Natural killer cell (primary cell): Measurements from ENCODE around the gene LRIG1. TPM values are rescaled to one million over a fixed set of nuclear protein-coding genes. Genes with fewer than 3 reads are reported as not detected.
A peak's percentile ranks its signal among the peaks of the same experiment; 100 is the strongest.

Source experiments
- ATAC-seq, 3 donors: fragments of 150-1000 bp in 2 of 3; fragments of 200-7000 bp in 1 of 3; cut with Tn5 transposase; 1 replicate in 1 of 3; 2 replicates in 2 of 3; pipeline ENCODE4 v1.10.0; 2021; ENCODE audit warnings: mild to moderate bottlenecking in 2 of 3, moderate library complexity in 2 of 3
- DNase-seq, 2 donors: peaks; one replicate each; pipeline versions ENCODE4 v3.0.0 to v3.0.0-alpha.2; 2013 to 2021; ENCODE audit warnings: mixed read lengths in 1 of 2
- H3K27ac ChIP-seq: one replicate; pipeline ENCODE4 v1.5.1; 2013; ENCODE audit warnings: mild to moderate bottlenecking, low read length
- H3K27me3 ChIP-seq: one replicate; pipeline ENCODE4 v1.6.1; 2013; ENCODE audit warnings: low read length; ENCODE audit not compliant: control insufficient read depth, insufficient read depth
- H3K36me3 ChIP-seq: one replicate; pipeline ENCODE4 v1.6.1; 2013; ENCODE audit warnings: low read length; ENCODE audit not compliant: control insufficient read depth, insufficient read depth
- H3K4me1 ChIP-seq: one replicate; pipeline ENCODE4 v1.6.1; 2013; ENCODE audit warnings: low read length; ENCODE audit not compliant: control insufficient read depth, insufficient read depth
- H3K4me3 ChIP-seq: one replicate; pipeline ENCODE4 v1.5.1; 2013; ENCODE audit warnings: low read length
- H3K9me3 ChIP-seq: one replicate; pipeline ENCODE4 v1.6.1; 2013; ENCODE audit warnings: low read length; ENCODE audit not compliant: control insufficient read depth, insufficient read depth
- H3K27ac Mint-ChIP-seq, 2 donors: one replicate each; pipeline ENCODE4 v1.8.0; 2022; ENCODE audit warnings: mild to moderate bottlenecking in 2 of 2, mixed read lengths in 2 of 2, moderate library complexity in 1 of 2
- H3K27me3 Mint-ChIP-seq, 2 donors: one replicate each; pipeline ENCODE4 v1.8.0; 2022; ENCODE audit warnings: low read depth in 2 of 2, mixed read lengths in 2 of 2
- H3K36me3 Mint-ChIP-seq: one replicate; pipeline ENCODE4 v1.8.0; 2022; ENCODE audit warnings: mixed read lengths
- H3K4me1 Mint-ChIP-seq, 2 donors: one replicate each; pipeline ENCODE4 v1.8.0; 2022; ENCODE audit warnings: mixed read lengths in 2 of 2
- H3K4me3 Mint-ChIP-seq: one replicate; pipeline ENCODE4 v1.8.0; 2022; ENCODE audit warnings: mild to moderate bottlenecking, moderate library complexity, mixed read lengths
- H3K9me3 Mint-ChIP-seq, 2 donors: one replicate each; pipeline ENCODE4 v1.8.0; 2022; ENCODE audit warnings: mixed read lengths in 2 of 2
- WGBS: methylation state at CpG from one replicate; pipeline ENCODE4 v1.1.7; 2013; ENCODE audit warnings: missing lambda C conversion rate; ENCODE audit not compliant: insufficient coverage; 5-methylcytosine and 5-hydroxymethylcytosine counted together
- intact Hi-C: fragments of 100-400 bp; cut with micrococcal nuclease; formaldehyde crosslinking; loops from one replicate; pipeline ENCODE4 v1.14.2; 2022
- total RNA-seq, 4 donors: library from RNA; stranded (reverse); fragments of 120-200 nt in 1 of 4; gene quantifications; one replicate each; pipeline versions ENCODE4 v1.2.3 to v1.2.4, GENCODE V29; 2013 to 2022
- TF ChIP-seq, protein P1 (sequence below): fragments of 200-600 bp; IDR thresholded peaks from one replicate; pipeline ENCODE4 v1.8.0; 2022; ENCODE audit warnings: antibody characterized with exemption

LRIG1 gene
- total RNA-seq, 3 donors from 2014 or later (not counting 1 experiment from before 2014, with no cell fraction given) = 5.5 to 10.6 (median 8.5) TPM

GRCh38 chr3:66386011-66386924, 114.6 kb downstream of the LRIG1 start:
- Mint-ChIP-seq H3K27me3 (no peaks in the 10 kb centered on the region), H3K27ac (no peak overlapping the region), H3K4me1 (peaks cover 0 to 8% of the 10 kb centered on the region in 2 donors), H3K9me3 (peaks cover 0 to 2% of the 10 kb centered on the region in 2 donors), H3K4me3 (no peak overlapping the region), H3K36me3 (no peaks in the 10 kb centered on the region)
- ATAC-seq (no peak), DNase-seq (no peak)
- H3K36me3 ChIP-seq = peaks cover 44% of the 10 kb centered on the region
- 84% methylated on average over 12 of the region's 12 CpGs for WGBS
- peak overlapping the region; percentile 30 for H3K27ac ChIP-seq
- no peak overlapping the region for H3K4me3 ChIP-seq
- H3K4me1 ChIP-seq = peaks cover 16% of the 10 kb centered on the region
- intact Hi-C loops = no loop called here
- no peaks in the 10 kb centered on the region for H3K27me3 ChIP-seq
- TF ChIP-seq, protein P1, sequence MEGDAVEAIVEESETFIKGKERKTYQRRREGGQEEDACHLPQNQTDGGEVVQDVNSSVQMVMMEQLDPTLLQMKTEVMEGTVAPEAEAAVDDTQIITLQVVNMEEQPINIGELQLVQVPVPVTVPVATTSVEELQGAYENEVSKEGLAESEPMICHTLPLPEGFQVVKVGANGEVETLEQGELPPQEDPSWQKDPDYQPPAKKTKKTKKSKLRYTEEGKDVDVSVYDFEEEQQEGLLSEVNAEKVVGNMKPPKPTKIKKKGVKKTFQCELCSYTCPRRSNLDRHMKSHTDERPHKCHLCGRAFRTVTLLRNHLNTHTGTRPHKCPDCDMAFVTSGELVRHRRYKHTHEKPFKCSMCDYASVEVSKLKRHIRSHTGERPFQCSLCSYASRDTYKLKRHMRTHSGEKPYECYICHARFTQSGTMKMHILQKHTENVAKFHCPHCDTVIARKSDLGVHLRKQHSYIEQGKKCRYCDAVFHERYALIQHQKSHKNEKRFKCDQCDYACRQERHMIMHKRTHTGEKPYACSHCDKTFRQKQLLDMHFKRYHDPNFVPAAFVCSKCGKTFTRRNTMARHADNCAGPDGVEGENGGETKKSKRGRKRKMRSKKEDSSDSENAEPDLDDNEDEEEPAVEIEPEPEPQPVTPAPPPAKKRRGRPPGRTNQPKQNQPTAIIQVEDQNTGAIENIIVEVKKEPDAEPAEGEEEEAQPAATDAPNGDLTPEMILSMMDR = no peak
- peaks cover 5% of the 10 kb centered on the region for H3K9me3 ChIP-seq

- H3K4me3 ChIP-seq = no peak overlapping the region
- H3K4me1 ChIP-seq = peaks cover 16% of the 10 kb centered on the region
- H3K36me3 ChIP-seq = peaks cover 56% of the 10 kb centered on the region
- H3K9me3 ChIP-seq = peaks cover 5% of the 10 kb centered on the region
- DNase-seq (no peak), ATAC-seq (no peak)
- H3K27me3 ChIP-seq = no peaks in the 10 kb centered on the region
- Mint-ChIP-seq H3K27ac (no peak overlapping the region), H3K27me3 (no peaks in the 10 kb centered on the region), H3K9me3 (peaks cover 0 to 2% of the 10 kb centered on the region in 2 donors), H3K36me3 (peaks cover 2% of the 10 kb centered on the region), H3K4me3 (no peak overlapping the region), H3K4me1 (peaks cover 0 to 8% of the 10 kb centered on the region in 2 donors)
- H3K27ac ChIP-seq = no peak overlapping the region
- TF ChIP-seq, protein P1 = no peak
- intact Hi-C loops = no loop called here
These were observed 115.8 kb downstream of the LRIG1 start for GRCh38 chr3:66385066-66385465.

DNA sequence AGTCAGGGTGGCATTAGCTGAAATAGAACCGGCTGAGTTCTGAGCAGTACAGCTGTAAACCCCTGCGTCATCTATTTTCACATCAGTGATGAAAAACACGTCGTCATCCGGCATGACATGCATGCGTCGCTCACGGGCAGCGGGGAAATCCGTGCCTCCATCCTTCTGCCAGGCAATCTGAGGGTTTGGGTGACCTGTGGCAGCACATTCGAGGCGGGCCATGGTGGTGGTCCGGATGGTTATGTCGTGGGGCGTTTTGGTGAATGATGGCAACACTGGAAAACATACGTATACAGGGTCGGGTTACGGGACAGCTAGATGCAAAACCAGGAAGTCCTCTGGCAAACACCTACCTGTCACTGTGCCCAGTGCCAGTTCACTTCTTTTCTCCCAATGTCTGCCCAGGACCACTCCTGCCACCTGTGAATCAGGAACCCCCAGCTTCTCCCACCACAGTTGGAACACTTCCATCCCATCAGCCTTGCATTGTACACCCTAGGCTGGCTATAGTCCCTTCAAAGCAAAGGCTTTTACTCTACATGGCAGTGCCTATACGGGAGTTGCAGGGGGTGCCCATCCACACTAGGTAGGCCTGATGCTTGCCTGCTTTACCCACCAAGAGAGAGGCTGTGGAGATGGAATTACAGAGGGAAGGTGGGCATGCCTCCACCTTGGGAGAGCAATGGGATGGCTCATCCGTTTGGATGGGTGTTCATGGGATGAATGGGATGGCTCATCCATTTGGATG, 116.7 kb downstream of the LRIG1 start:
- H3K36me3 ChIP-seq = peaks cover 64% of the 10 kb centered on the region
- ATAC-seq (no peak), DNase-seq (no peak)
- no peaks in the 10 kb centered on the region for H3K27me3 ChIP-seq
- no peak overlapping the region for H3K4me3 ChIP-seq
- Mint-ChIP-seq H3K4me3 (no peak overlapping the region), H3K27me3 (no peaks in the 10 kb centered on the region), H3K36me3 (peaks cover 8% of the 10 kb centered on the region), H3K27ac (no peak overlapping the region), H3K4me1 (peaks cover 0 to 8% of the 10 kb centered on the region in 2 donors), H3K9me3 (peaks cover 0 to 2% of the 10 kb centered on the region in 2 donors)
- no peak overlapping the region for H3K27ac ChIP-seq
- intact Hi-C loops = no loop called here
- peaks cover 5% of the 10 kb centered on the region for H3K9me3 ChIP-seq
- peaks cover 16% of the 10 kb centered on the region for H3K4me1 ChIP-seq
- WGBS = 99% methylated on average over 20 of the region's 20 CpGs
- TF ChIP-seq, protein P1 = no peak
